ENCODE results near the gene BCAS1.

The BCAS1 gene

GRCh38 chr20:53900380-53900999 is 169.9 kb downstream of the BCAS1 start:
- no peak for FAIRE-seq

GRCh38 chr20:53899351-53900167 is 170.8 kb downstream of the BCAS1 start:
- FAIRE-seq, result no peak

- no peak for FAIRE-seq
Measured at GRCh38 chr20:53898556-53898931, 171.8 kb downstream of the BCAS1 start.

DNA sequence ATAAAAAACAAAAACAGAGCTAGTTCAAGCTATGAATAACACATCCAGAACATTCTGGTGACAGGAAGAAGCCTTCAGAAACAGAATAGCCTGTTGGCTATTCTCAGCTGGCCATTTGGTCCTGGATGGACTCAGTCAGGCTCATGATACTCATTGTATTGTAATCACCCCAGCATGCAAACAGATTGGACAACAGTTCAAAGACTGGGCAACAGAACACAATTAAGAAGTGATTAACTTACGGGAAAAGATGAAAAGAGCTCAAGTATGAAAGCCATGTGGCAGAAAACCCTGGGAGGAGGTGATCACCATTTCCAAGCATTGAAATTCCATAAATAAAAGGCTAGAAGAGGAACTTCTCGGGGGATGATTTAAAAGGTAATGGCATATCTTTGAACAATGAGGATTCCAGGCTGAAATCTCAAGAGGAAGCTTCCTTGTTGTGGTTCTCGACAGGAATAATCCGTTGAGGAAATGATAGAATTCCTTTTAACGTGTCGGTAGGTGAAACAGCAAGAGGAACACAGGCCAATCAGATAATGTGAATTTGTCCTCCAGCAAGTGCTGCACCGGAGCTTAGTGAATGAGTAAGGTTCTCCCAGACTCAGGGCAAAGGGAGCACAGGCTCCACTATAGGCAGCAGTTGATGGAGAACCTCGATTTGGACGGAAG is 172.4 kb downstream of the BCAS1 start:
- FAIRE-seq, result no peak

GRCh38 chr20:53896647-53897046 is 173.7 kb downstream of the BCAS1 start:
- FAIRE-seq, result no peak

GRCh38 chr20:53896041-53896440 is 174.4 kb downstream of the BCAS1 start:
- FAIRE-seq, result no peak

DNA sequence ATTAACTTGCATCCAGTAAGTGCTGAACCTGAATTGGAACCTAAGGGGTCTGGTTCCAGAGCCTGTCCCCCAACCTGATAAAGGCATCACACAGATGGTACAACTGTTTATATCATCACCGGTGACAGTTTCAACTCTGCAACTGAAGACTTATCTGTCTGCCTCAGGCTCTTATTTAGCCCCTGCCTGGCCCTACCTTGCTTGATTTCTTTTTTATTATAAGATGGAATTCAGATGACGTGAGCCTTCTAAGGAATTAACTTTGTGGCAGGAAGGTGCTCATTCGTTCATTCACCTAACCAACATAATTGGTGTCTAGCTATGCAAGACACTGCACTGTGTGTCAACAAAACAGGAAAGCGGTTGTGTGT is 175.0 kb downstream of the BCAS1 start:
- no peak for FAIRE-seq

DNA sequence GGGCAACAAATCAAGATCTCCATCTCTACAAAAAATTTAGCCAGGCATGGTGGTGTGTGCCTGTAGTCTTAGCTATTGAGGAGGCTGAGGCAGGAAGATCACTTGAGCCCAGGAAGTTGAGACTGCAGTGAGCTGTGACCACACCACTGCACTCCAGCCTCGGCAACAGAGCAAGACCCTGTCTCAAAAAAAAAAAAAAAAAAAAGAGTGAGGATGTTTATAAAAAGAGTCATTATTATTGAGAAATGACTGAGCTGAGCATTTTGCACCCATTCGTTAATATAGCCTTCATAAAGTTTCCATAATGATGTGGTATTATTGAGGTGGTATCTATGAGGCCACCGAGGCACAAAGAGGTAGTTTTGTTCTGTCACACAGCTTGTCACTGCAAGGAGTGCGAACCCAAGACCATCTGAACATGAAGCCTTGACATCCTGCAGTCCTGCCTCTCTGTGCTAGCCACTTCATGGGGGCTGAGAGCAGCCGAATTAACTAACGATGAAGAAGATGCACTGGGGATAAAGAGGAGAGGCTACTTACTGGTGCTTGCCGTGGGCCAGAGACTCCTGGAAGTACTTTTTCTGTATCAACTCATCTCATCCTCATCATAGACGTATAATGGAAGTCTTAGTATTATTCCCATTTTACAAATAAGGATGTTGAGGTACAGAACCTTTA is 175.5 kb downstream of the BCAS1 start:
- no peak for FAIRE-seq

All from islet of Langerhans (tissue), 1 donor.